ENCODE measurements around the gene CD160. TPM values are rescaled to one million over a fixed set of nuclear protein-coding genes. Genes with fewer than 3 reads are reported as not detected.
"Not testable (repeated sequence)": the region's sequence is repeated elsewhere in the genome, so short reads cannot be mapped to it uniquely, and the experiment has no call there.

The CD160 gene
- total and polyA plus RNA-seq, 5 donors: not detected

DNA sequence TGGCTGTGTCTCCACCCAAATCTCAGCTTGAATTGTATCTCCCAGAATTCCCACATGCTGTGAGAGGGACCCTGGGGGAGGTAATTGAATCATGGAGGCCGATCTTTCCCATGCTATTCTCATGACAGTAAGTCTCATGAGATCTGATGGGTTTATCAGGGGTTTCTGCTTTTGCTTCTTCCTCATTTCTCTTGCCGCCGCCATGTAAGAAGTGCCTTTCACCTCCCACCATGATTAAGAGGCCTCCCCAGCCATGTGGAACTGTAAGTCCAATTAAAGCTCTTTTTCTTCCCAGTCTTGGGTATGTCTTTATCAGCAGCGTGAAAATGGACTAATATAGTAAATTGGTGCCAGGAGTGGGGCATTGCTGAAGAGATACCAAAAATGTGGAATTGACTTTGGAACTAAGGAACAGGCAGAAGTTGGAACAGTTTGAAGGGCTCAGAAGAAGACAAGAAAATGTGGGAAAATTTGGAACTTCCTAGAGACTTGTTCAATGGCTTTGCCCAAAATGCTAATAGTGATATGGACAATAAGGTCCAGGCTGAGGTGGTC is 41.2 kb downstream of the CD160 start:
- ATAC-seq; intact Hi-C loops (cut with DNase I); H3K27me3 ChIP-seq (ENCODE audit: control insufficient read depth, insufficient read depth); H3K27ac ChIP-seq (ENCODE audit: low read length); H3K4me3 ChIP-seq (ENCODE audit: low read length); H3K9me3 ChIP-seq (ENCODE audit: control insufficient read depth, low read length); DNase-seq; H3K4me1 ChIP-seq (ENCODE audit: control insufficient read depth, insufficient read depth, low read length): not testable (repeated sequence)
- WGBS: 98% methylated on average over 4 of the region's 4 CpGs

DNA sequence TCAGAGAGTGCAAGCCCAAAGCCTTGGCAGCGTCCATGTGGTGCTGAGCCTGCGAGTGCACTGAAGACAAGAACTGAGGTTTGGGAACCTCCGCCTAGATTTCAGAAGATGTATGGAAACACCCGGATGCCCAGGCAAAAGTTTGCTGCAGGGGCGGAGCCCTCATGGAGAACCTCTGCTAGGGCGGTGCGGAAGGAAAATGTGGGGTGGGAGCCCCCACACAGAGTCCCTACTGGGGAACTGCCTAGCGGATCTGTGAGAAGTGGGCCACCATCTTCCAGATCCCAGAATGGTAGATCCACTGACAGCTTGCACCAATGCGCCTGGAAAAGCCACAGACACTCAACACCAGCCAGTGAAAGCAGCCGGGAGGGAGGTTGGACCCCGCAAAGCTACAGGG is 42.2 kb downstream of the CD160 start:
- DNase-seq; H3K4me3 ChIP-seq (ENCODE audit: low read length); H3K27me3 ChIP-seq (ENCODE audit: control insufficient read depth, insufficient read depth); ATAC-seq; H3K4me1 ChIP-seq (ENCODE audit: control insufficient read depth, insufficient read depth, low read length); H3K27ac ChIP-seq (ENCODE audit: low read length); H3K9me3 ChIP-seq (ENCODE audit: control insufficient read depth, low read length); intact Hi-C loops (cut with DNase I): not testable (repeated sequence)
- WGBS: 99% methylated on average over 11 of the region's 11 CpGs

- WGBS: over 99% methylated on average over 2 of the region's 2 CpGs
- DNase-seq; intact Hi-C loops (cut with DNase I); H3K27ac ChIP-seq (ENCODE audit: low read length); H3K9me3 ChIP-seq (ENCODE audit: control insufficient read depth, low read length); H3K27me3 ChIP-seq (ENCODE audit: control insufficient read depth, insufficient read depth); ATAC-seq; H3K4me3 ChIP-seq (ENCODE audit: low read length); H3K4me1 ChIP-seq (ENCODE audit: control insufficient read depth, insufficient read depth, low read length): not testable (repeated sequence)
Observed at GRCh38 chr1:145762001-145762400, 42.7 kb downstream of the CD160 start.

- 95% methylated on average over 52 of the region's 52 CpGs for WGBS
- not testable (repeated sequence) for ATAC-seq
Observed at GRCh38 chr1:145764231-145764940, 45.1 kb downstream of the CD160 start.

GRCh38 chr1:145765127-145765526 is 45.8 kb downstream of the CD160 start:
- H3K27me3 ChIP-seq (ENCODE audit: control insufficient read depth, insufficient read depth); intact Hi-C loops (cut with DNase I); H3K9me3 ChIP-seq (ENCODE audit: control insufficient read depth, low read length); ATAC-seq; H3K4me3 ChIP-seq (ENCODE audit: low read length); H3K27ac ChIP-seq (ENCODE audit: low read length); DNase-seq; H3K4me1 ChIP-seq (ENCODE audit: control insufficient read depth, insufficient read depth, low read length): not testable (repeated sequence)
- WGBS: 44% methylated on average over 2 of the region's 3 CpGs

More at GRCh38 chr1:145764231-145764940, 45.1 kb downstream of the CD160 start:
- H3K4me3 ChIP-seq (ENCODE audit: low read length); H3K4me1 ChIP-seq (ENCODE audit: control insufficient read depth, insufficient read depth, low read length); H3K9me3 ChIP-seq (ENCODE audit: control insufficient read depth, low read length); intact Hi-C loops (cut with DNase I); H3K27ac ChIP-seq (ENCODE audit: low read length); H3K27me3 ChIP-seq (ENCODE audit: control insufficient read depth, insufficient read depth): not testable (repeated sequence)
- peak in 1 of 3 donors; percentile 65 for DNase-seq

- H3K9me3 ChIP-seq (ENCODE audit: control insufficient read depth, low read length); DNase-seq; ATAC-seq; H3K27me3 ChIP-seq (ENCODE audit: control insufficient read depth, insufficient read depth); H3K4me1 ChIP-seq (ENCODE audit: control insufficient read depth, insufficient read depth, low read length); intact Hi-C loops (cut with DNase I); H3K4me3 ChIP-seq (ENCODE audit: low read length); H3K27ac ChIP-seq (ENCODE audit: low read length): not testable (repeated sequence)
- 70% methylated on average over 5 of the region's 5 CpGs for WGBS
Observed at GRCh38 chr1:145765585-145766360, 46.5 kb downstream of the CD160 start.

- H3K27me3 ChIP-seq (ENCODE audit: control insufficient read depth, insufficient read depth); H3K27ac ChIP-seq (ENCODE audit: low read length); H3K4me3 ChIP-seq (ENCODE audit: low read length); intact Hi-C loops (cut with DNase I); H3K9me3 ChIP-seq (ENCODE audit: control insufficient read depth, low read length); ATAC-seq; H3K4me1 ChIP-seq (ENCODE audit: control insufficient read depth, insufficient read depth, low read length): not testable (repeated sequence)
- 96% methylated on average over 29 of the region's 29 CpGs for WGBS
- DNase-seq: peak in 1 of 3 donors; percentile 63
Observed at GRCh38 chr1:145766926-145767325, 47.6 kb downstream of the CD160 start.

DNA sequence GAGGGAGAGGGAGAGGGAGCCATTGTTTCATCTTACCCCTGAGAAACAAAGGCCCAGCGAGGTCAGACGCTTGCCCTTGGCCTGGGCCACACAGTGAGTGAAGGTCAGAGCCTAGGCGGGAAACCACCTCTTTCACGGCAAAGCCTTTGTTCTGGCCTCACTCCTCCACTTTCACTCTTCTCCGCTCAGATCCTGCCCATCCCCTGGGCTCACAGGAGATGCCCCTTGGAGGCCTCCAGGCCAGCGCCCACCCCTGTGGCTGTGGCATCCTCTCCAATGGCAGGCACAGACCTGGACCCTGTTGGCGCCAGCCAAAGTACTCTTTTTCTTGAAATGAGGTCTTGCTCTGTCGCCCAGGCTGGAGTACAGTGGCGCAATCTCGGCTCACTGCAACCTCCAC is 48.7 kb downstream of the CD160 start:
- H3K27ac ChIP-seq (ENCODE audit: low read length); H3K9me3 ChIP-seq (ENCODE audit: control insufficient read depth, low read length); intact Hi-C loops (cut with DNase I); H3K4me3 ChIP-seq (ENCODE audit: low read length); H3K4me1 ChIP-seq (ENCODE audit: control insufficient read depth, insufficient read depth, low read length); H3K27me3 ChIP-seq (ENCODE audit: control insufficient read depth, insufficient read depth); DNase-seq: not testable (repeated sequence)
- peak in 1 of 2 donors; percentile 55 for ATAC-seq
- 98% methylated on average over 10 of the region's 10 CpGs for WGBS

DNA sequence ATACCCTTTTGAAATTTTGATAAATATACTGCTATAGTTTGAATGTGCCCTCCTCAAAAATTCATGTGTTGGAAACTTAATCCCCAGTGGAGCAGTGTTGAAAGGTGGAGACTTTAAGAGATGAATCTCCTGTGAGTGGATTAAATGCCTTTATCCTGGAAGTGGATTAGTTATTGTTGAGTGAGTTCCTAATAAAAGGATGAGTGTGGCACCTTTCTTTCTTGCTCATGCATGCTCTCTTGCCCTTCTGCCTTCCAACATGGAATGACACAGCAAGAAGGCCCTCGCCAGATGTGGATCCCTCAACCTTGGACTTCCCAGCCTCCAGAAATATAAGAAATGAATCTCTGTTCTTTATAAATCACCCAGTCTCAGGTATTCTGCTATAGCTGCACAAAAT is 51.8 kb downstream of the CD160 start:
- H3K27ac ChIP-seq (ENCODE audit: low read length): no peak overlapping the region
- no peaks in the 10 kb centered on the region for H3K9me3 ChIP-seq (ENCODE audit: control insufficient read depth, low read length)
- no peak overlapping the region for H3K4me3 ChIP-seq (ENCODE audit: low read length)
- DNase-seq (no peak), ATAC-seq (no peak)
- H3K27me3 ChIP-seq (ENCODE audit: control insufficient read depth, insufficient read depth): no peaks in the 10 kb centered on the region
- intact Hi-C loops (cut with DNase I): no loop called here
- no peaks in the 10 kb centered on the region for H3K4me1 ChIP-seq (ENCODE audit: control insufficient read depth, insufficient read depth, low read length)
- 98% methylated on average over 1 of the region's 1 CpG for WGBS

DNA sequence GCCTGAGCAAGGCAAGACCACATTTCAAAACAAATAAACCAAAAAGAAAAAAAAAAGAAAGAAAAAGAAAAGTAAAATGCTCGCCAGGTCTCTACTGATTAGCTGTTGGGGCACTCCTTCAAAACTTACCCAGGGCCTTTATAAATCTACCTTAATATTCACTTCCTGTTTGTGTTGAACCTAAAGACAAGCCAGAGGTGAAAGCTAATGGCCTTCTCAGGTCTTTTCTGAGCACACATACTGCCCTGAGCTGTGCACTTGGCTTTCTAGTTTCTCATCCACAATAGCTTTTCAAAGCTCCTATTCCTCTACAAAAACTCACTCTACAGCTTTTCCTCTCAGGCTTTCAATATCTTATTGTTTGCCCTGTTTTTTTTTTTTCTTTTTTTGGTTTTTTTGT is 54.1 kb downstream of the CD160 start:
- DNase-seq: no peak
- H3K27me3 ChIP-seq (ENCODE audit: control insufficient read depth, insufficient read depth): no peaks in the 10 kb centered on the region
- no peaks in the 10 kb centered on the region for H3K9me3 ChIP-seq (ENCODE audit: control insufficient read depth, low read length)
- H3K4me1 ChIP-seq (ENCODE audit: control insufficient read depth, insufficient read depth, low read length): no peaks in the 10 kb centered on the region
- intact Hi-C loops (cut with DNase I): no loop called here
- 84% methylated on average over 1 of the region's 1 CpG for WGBS
- H3K27ac ChIP-seq (ENCODE audit: low read length): no peak overlapping the region
- ATAC-seq: no peak
- H3K4me3 ChIP-seq (ENCODE audit: low read length): no peak overlapping the region
